WI38 (cell line): ENCODE data around the gene YAP1.

Source experiments
- H3K4me3 ChIP-seq: 2 replicates; pipeline ENCODE4 v1.5.1; 2011; ENCODE audit warnings: low read depth, mild to moderate bottlenecking, control low read depth, low read length
- TF ChIP-seq, protein P1 (sequence below): IDR thresholded peaks from 2 replicates; pipeline ENCODE4 v1.5.1; 2012; ENCODE audit warnings: low read depth, mild to moderate bottlenecking, control low read depth, low read length

YAP1 gene

DNA sequence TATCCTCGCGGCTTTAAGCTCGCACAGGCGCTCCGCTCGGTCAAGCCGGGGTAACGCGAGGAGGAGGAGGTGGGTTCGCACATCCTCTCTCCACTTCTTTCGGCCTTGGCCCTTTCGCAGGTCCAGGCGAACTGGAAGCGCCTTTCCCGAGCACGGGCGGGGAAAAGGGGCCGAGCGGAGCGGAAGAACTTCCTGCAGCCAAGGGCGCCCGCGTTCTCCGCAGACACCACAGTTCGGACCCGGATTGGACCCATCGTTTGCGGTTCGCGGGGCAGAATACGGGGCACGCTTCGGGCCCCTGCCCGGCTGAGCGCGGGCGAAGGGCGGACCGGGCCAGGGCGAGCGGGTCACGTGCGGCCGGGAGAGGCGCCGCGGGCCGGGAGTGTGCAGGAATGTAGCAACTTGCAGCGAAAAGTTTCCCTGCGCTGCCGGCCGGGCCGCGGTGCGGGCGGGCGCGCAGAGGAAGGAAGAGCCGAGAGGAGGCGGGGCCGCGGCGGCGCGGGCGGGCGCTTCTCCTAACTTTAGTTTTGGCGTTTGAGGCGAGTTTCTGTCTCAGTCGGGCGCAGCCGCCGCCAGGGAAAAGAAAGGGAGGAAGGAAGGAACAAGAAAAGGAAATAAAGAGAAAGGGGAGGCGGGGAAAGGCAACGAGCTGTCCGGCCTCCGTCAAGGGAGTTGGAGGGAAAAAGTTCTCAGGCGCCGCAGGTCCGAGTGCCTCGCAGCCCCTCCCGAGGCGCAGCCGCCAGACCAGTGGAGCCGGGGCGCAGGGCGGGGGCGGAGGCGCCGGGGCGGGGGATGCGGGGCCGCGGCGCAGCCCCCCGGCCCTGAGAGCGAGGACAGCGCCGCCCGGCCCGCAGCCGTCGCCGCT, at the start of gene YAP1:
Gene YAP1, plus strand, starts transcription at position 552 of the 865 bp plus-strand sequence. CDS start 402 bp downstream, outside the sequence.
- TF ChIP-seq, protein P1, sequence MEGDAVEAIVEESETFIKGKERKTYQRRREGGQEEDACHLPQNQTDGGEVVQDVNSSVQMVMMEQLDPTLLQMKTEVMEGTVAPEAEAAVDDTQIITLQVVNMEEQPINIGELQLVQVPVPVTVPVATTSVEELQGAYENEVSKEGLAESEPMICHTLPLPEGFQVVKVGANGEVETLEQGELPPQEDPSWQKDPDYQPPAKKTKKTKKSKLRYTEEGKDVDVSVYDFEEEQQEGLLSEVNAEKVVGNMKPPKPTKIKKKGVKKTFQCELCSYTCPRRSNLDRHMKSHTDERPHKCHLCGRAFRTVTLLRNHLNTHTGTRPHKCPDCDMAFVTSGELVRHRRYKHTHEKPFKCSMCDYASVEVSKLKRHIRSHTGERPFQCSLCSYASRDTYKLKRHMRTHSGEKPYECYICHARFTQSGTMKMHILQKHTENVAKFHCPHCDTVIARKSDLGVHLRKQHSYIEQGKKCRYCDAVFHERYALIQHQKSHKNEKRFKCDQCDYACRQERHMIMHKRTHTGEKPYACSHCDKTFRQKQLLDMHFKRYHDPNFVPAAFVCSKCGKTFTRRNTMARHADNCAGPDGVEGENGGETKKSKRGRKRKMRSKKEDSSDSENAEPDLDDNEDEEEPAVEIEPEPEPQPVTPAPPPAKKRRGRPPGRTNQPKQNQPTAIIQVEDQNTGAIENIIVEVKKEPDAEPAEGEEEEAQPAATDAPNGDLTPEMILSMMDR: no peak
- peak within 1 kb of the TSS; percentile 93 for H3K4me3 ChIP-seq

DNA sequence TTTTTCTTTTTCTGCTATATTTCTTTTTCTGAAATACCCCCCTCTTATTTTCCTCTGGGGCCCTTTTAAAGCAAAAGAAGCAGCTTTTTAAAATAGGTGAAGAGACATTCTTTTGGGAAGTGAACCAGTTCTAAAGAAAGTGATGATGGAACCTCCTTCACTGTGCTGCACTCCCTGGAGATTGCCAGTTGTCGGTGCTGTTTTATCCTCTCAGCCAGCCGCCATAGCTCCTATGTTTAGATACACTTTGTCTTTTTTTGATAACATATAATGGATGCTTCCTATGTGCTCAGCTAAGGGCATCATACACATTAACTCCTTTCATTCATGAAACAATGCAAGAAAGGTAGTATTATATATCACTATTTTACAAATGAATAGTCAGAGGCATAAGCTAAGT, 49.0 kb upstream of the YAP1 start:
- TF ChIP-seq, protein P1: no peak
- H3K4me3 ChIP-seq: no peak overlapping the region

DNA sequence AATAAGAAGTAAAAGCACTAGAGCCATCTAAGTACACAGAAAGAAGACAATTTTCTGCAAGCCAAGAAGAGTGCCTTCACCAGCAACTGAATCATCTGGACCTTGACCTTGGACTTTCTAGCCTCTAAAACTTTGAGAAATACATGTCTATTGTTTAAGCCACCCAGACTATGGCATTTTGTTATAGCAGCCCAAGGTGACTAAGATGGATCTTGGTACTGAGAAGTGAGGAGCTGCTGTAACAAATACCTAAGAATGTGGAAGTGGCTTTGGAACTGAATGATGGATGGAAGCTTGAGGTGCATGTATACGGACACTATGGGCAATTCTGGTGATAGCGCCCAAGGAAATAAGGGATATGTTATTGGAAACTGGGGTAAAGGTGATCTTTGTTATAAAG, 48.1 kb upstream of the YAP1 start:
- TF ChIP-seq, protein P1: no peak
- H3K4me3 ChIP-seq: no peak overlapping the region

DNA sequence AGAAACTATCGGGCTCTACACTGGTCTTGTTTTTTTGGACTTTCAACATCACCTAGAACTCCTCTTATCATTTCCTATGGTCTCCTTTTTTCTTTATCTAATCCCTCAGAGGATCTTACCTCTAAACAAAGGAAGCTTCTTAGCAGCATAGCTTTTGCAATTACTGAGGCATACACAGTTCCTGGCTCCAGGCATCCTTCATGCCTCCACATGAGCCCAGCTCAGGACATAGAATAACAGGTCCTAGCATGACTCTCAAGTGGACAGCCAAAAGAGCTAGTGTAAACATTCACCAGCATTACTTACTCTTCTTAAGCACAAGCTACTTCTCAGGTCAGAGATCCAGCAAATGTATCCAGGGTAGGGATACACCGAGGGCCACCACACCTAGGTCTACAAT, 45.9 kb upstream of the YAP1 start:
- TF ChIP-seq, protein P1: no peak
- no peak overlapping the region for H3K4me3 ChIP-seq

DNA sequence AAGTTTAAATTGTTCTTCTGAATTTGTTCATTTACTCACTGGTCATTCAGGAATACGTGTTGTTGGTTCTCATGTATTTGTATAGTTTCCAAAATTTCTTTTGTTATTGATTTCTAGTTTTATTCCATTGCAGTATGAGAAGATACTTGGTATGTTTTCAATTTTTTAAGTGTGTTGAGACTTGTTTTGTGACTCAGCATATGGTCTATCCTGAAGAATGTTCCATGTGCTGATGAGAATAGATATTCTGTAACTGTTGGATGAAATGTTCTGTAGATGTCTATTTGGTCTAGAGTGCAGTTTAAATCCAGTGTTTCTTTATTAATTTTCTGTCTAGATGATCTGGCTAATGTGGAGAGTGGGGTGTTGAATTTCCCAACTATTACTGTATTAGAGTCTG, 39.5 kb upstream of the YAP1 start:
- H3K4me3 ChIP-seq: no peak overlapping the region
- TF ChIP-seq, protein P1: no peak

DNA sequence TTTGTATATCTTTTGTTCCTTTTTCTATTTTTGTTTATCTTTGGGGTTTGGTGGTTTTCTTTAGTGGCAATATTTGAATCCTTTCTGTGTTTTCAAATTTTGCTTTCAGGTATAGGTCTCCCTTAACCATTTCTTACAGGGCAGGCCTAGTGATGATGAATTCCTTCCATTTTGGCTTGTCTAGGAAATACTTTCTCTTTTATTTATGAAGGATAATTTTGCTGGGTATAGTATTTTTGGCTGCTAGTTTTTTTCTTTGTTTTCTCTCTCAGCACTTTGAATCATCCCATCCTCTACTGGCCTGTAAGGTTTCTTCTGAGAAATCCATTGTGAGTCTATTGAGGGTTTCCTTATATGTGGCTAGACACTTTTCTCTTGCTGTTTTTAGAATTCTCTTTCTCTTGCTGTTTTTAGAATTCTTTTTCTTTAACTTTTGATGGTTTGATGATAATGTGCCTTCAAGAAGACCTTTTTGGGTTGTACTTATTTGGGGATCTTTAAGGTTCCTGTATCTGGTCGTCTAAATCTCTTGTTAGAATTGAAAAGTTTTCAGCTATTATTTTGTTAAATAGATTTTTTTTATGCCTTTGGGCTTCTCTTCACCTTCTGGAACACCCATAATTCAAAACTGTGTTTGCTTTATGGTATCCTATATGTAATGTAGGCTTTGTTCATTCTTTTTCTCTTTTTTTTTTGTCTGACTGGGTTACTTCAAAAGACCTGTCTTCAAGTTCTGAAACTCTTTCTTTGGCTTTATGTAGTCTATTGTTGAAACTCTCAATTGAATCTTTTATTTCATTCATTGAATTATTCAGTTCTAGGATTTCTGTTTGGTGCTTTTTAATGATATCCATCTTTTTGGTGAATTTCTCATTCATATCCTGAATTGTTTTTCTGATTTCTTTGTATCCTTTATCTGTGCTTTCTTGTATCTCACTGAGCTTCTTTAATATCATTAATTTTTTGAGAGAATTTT, 38.5 kb upstream of the YAP1 start:
- no peak overlapping the region for H3K4me3 ChIP-seq
- TF ChIP-seq, protein P1: no peak
